ENCODE data around the gene TH. TPM values are rescaled to one million over a fixed set of nuclear protein-coding genes. Genes with fewer than 3 reads are reported as not detected.
A peak's percentile ranks its signal among the peaks of the same experiment; 100 is the strongest.

The TH gene
- total and polyA plus RNA-seq, 2 donors (not counting 1 experiment from before 2014, with no cell fraction given) = not detected

- Histone ChIP-seq H3K36me3 (replicated peaks in 1 of 2; ENCODE audit: control extremely low read depth in 1 of 2, control insufficient read depth in 1 of 2, extremely low read depth in 1 of 2, insufficient read depth in 2 of 2, low read length in 1 of 2) (no peaks in the 10 kb centered on the region), H3K4me1 (ENCODE audit: control insufficient read depth in 2 of 2, insufficient read depth in 2 of 2, low read length in 2 of 2) (peaks cover 0 to 18% of the 10 kb centered on the region in 2 donors), H3K4me3 (ENCODE audit: control extremely low read depth in 1 of 5, extremely low read depth in 1 of 5, insufficient read depth in 1 of 5, low read depth in 2 of 5, low read length in 4 of 5) (no peak overlapping the region), H3K27me3 (replicated peaks in 1 of 4; ENCODE audit: control extremely low read depth in 1 of 4, control insufficient read depth in 3 of 4, insufficient read depth in 4 of 4, low read length in 3 of 4) (peaks cover 0 to 11% (median 2%) of the 10 kb centered on the region in 4 experiments), H3K9me3 (ENCODE audit: control extremely low read depth in 1 of 3, control insufficient read depth in 2 of 3, insufficient read depth in 1 of 3, low read length in 2 of 3) (peaks cover 0 to 3% (median 0%) of the 10 kb centered on the region in 3 donors), H3K9ac (ENCODE audit: low read length) (no peak overlapping the region), H3K79me2 (ENCODE audit: control insufficient read depth, insufficient read depth, low read length) (no peaks in the 10 kb centered on the region), H3K4me2 (replicated peaks; ENCODE audit: low read depth, low read length, poor library complexity, severe bottlenecking) (no peak overlapping the region), H4K20me1 (ENCODE audit: control insufficient read depth, insufficient read depth, low read length, poor library complexity, severe bottlenecking) (no peaks in the 10 kb centered on the region), H2AFZ (ENCODE audit: insufficient read depth, low read depth, low read length, poor library complexity, severe bottlenecking) (peak overlapping the region; percentile 37), H3K27ac (ENCODE audit: low read length in 2 of 2) (no peak overlapping the region)
- peaks cover 2% of the 10 kb centered on the region for H3K9me3 Mint-ChIP-seq (ENCODE audit: insufficient read depth)
- H3K27me3 Mint-ChIP-seq = peaks cover 14% of the 10 kb centered on the region
- 45% methylated on average over 20 of the region's 23 CpGs for WGBS (ENCODE audit: insufficient coverage)
- TF ChIP-seq CTCF (IDR thresholded peaks at IDR 0.05) (peak; percentile 78), EZH2 (IDR thresholded peaks at IDR 0.05; ENCODE audit: borderline replicate concordance, insufficient read depth, low read depth, low read length, poor library complexity, severe bottlenecking) (no peak)
- no peak overlapping the region for H3K4me3 Mint-ChIP-seq
- CTCF ChIA-PET = interaction anchor here (0.6 to 7.3 kb wide), 10 partner anchors 10 to 329 kb away, joined by 3 to 95 read pairs (median 4); partner anchors contain the start of genes C11orf21 and TSPAN32
- H3K4me1 Mint-ChIP-seq = peaks cover 7% of the 10 kb centered on the region
- intact Hi-C loops (cut with micrococcal nuclease) = loop anchor here (1.0 kb wide), 2 partner anchors 102 to 108 kb away; no protein-coding TSS in a partner anchor
- ATAC-seq (ENCODE audit: low read depth) (peak; percentile 92), DNase-seq (peak; percentile 79)
- peak overlapping the region; percentile 34 for H3K27ac Mint-ChIP-seq
- POLR2A ChIA-PET = interaction anchor here (0.6 kb wide), 1 partner anchor 107 kb away, joined by 3 read pairs; no protein-coding TSS in a partner anchor
Observed at GRCh38 chr11:2196970-2197770, 25.6 kb upstream of the TH start.

- H3K9me3 ChIP-seq (ENCODE audit: control extremely low read depth in 1 of 3, control insufficient read depth in 2 of 3, insufficient read depth in 1 of 3, low read length in 2 of 3) = peaks cover 0 to 3% (median 0%) of the 10 kb centered on the region in 3 donors
- Mint-ChIP-seq H3K27ac (no peak overlapping the region), H3K9me3 (ENCODE audit: insufficient read depth) (no peaks in the 10 kb centered on the region), H3K4me3 (no peak overlapping the region), H3K4me1 (peaks cover 15% of the 10 kb centered on the region), H3K27me3 (peaks cover 16% of the 10 kb centered on the region)
- H4K20me1 ChIP-seq (ENCODE audit: control insufficient read depth, insufficient read depth, low read length, poor library complexity, severe bottlenecking) = no peaks in the 10 kb centered on the region
- no peak overlapping the region for H3K27ac ChIP-seq (ENCODE audit: low read length in 2 of 2)
- H2AFZ ChIP-seq (ENCODE audit: insufficient read depth, low read depth, low read length, poor library complexity, severe bottlenecking) = no peak overlapping the region
- ChIA-PET CTCF (interaction anchor here (1.0 to 4.5 kb wide), 5 partner anchors 8 to 224 kb away, joined by 3 to 28 read pairs (median 4); no protein-coding TSS in a partner anchor), POLR2A (no interaction called here)
- peaks cover 0 to 11% (median 2%) of the 10 kb centered on the region in 4 experiments for H3K27me3 ChIP-seq (replicated peaks in 1 of 4; ENCODE audit: control extremely low read depth in 1 of 4, control insufficient read depth in 3 of 4, insufficient read depth in 4 of 4, low read length in 3 of 4)
- H3K9ac ChIP-seq (ENCODE audit: low read length) = no peak overlapping the region
- H3K79me2 ChIP-seq (ENCODE audit: control insufficient read depth, insufficient read depth, low read length) = no peaks in the 10 kb centered on the region
- no peak for TF ChIP-seq EZH2 (IDR thresholded peaks at IDR 0.05; ENCODE audit: borderline replicate concordance, insufficient read depth, low read depth, low read length, poor library complexity, severe bottlenecking)
- no peak for TF ChIP-seq CTCF (IDR thresholded peaks at IDR 0.05)
- intact Hi-C loops (cut with micrococcal nuclease) = no loop called here
- no peak overlapping the region for H3K4me2 ChIP-seq (replicated peaks; ENCODE audit: low read depth, low read length, poor library complexity, severe bottlenecking)
- H3K4me3 ChIP-seq (ENCODE audit: control extremely low read depth in 1 of 5, extremely low read depth in 1 of 5, insufficient read depth in 1 of 5, low read depth in 2 of 5, low read length in 4 of 5) = no peak overlapping the region
- 80% methylated on average over 7 of the region's 7 CpGs for WGBS (ENCODE audit: insufficient coverage)
- DNase-seq (no peak), ATAC-seq (ENCODE audit: low read depth) (no peak)
- H3K36me3 ChIP-seq (replicated peaks in 1 of 2; ENCODE audit: control extremely low read depth in 1 of 2, control insufficient read depth in 1 of 2, extremely low read depth in 1 of 2, insufficient read depth in 2 of 2, low read length in 1 of 2) = no peaks in the 10 kb centered on the region
- H3K4me1 ChIP-seq (ENCODE audit: control insufficient read depth in 2 of 2, insufficient read depth in 2 of 2, low read length in 2 of 2) = peaks cover 6 to 32% of the 10 kb centered on the region in 2 donors
Observed at GRCh38 chr11:2195756-2196088, 24.1 kb upstream of the TH start.
